HL-60 (cell line): ENCODE results near the gene MBD2.

ENCODE experiments used
- DNase-seq, 2 experiments: peaks; one replicate each; pipeline ENCODE4 v3.0.0-alpha.2; 2010 to 2020; ENCODE audit warnings: low read depth in 1 of 2, low spot score in 1 of 2
- H3K27ac ChIP-seq: fragments of 250-450 bp; sonication (Bioruptor Pico); replicated peaks from 2 replicates; pipeline ENCODE4 v1.5.1; 2020; ENCODE audit warnings: mild to moderate bottlenecking, moderate library complexity
- H3K27me3 ChIP-seq: fragments of 250-450 bp; sonication (Bioruptor Pico); 2 replicates; pipeline ENCODE4 v1.5.1; 2021; ENCODE audit warnings: mild to moderate bottlenecking, moderate library complexity; ENCODE audit not compliant: insufficient read depth, poor library complexity, severe bottlenecking
- H3K4me3 ChIP-seq: replicated peaks from 2 replicates; pipeline ENCODE4 v1.5.1; 2011; ENCODE audit warnings: mild to moderate bottlenecking, control low read depth, low read length; ENCODE audit not compliant: insufficient read depth
- GABPA ChIP-seq: IDR thresholded peaks from 2 replicates; pipeline ENCODE4 v1.6.1; 2012; ENCODE audit warnings: low read depth
- POLR2AphosphoS5 ChIP-seq: IDR thresholded peaks from 2 replicates; pipeline ENCODE4 v1.6.1; 2012; ENCODE audit warnings: low read depth
- SPI1 ChIP-seq: IDR thresholded peaks from 2 replicates; pipeline ENCODE4 v1.6.1; 2012; ENCODE audit warnings: low read depth, mild to moderate bottlenecking, borderline replicate concordance
- TF ChIP-seq, protein P1 (sequence below): IDR thresholded peaks from 2 replicates; pipeline ENCODE4 v1.6.1; 2012; ENCODE audit warnings: low read depth; ENCODE audit not compliant: insufficient replicate concordance
- TF ChIP-seq, protein P2 (sequence below): IDR thresholded peaks from one replicate; pipeline ENCODE4 v1.5.1; 2011; ENCODE audit warnings: low read length, control low read depth, inconsistent platforms; ENCODE audit not compliant: insufficient read depth

MBD2 gene

DNA sequence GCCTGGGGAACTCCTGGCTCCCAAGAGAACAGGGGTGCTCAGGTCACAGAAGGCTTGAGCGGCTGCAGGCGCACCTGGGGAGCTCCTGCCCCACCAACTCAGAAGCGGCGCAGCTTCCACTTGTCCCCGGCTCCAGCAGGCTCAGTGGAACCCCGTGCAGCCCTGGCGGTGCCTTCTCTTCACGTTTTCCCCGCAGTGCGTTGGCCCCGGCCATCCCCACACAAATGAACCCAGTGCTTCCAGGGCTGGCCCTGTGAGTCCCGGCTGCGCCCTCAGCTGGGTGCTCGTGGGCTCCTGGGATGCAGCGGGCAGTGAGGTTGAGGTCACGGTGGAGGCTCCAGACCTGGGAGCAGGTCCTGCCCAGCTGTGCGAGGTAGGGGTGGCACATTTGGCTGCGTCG lies 17.9 kb upstream of the MBD2 start:
- H3K4me3 ChIP-seq: no peak overlapping the region
- no peak overlapping the region for H3K27ac ChIP-seq
- TF ChIP-seq SPI1 (no peak), GABPA (no peak), POLR2AphosphoS5 (no peak)
- TF ChIP-seq, protein P1, sequence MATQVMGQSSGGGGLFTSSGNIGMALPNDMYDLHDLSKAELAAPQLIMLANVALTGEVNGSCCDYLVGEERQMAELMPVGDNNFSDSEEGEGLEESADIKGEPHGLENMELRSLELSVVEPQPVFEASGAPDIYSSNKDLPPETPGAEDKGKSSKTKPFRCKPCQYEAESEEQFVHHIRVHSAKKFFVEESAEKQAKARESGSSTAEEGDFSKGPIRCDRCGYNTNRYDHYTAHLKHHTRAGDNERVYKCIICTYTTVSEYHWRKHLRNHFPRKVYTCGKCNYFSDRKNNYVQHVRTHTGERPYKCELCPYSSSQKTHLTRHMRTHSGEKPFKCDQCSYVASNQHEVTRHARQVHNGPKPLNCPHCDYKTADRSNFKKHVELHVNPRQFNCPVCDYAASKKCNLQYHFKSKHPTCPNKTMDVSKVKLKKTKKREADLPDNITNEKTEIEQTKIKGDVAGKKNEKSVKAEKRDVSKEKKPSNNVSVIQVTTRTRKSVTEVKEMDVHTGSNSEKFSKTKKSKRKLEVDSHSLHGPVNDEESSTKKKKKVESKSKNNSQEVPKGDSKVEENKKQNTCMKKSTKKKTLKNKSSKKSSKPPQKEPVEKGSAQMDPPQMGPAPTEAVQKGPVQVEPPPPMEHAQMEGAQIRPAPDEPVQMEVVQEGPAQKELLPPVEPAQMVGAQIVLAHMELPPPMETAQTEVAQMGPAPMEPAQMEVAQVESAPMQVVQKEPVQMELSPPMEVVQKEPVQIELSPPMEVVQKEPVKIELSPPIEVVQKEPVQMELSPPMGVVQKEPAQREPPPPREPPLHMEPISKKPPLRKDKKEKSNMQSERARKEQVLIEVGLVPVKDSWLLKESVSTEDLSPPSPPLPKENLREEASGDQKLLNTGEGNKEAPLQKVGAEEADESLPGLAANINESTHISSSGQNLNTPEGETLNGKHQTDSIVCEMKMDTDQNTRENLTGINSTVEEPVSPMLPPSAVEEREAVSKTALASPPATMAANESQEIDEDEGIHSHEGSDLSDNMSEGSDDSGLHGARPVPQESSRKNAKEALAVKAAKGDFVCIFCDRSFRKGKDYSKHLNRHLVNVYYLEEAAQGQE: no peak
- TF ChIP-seq, protein P2, sequence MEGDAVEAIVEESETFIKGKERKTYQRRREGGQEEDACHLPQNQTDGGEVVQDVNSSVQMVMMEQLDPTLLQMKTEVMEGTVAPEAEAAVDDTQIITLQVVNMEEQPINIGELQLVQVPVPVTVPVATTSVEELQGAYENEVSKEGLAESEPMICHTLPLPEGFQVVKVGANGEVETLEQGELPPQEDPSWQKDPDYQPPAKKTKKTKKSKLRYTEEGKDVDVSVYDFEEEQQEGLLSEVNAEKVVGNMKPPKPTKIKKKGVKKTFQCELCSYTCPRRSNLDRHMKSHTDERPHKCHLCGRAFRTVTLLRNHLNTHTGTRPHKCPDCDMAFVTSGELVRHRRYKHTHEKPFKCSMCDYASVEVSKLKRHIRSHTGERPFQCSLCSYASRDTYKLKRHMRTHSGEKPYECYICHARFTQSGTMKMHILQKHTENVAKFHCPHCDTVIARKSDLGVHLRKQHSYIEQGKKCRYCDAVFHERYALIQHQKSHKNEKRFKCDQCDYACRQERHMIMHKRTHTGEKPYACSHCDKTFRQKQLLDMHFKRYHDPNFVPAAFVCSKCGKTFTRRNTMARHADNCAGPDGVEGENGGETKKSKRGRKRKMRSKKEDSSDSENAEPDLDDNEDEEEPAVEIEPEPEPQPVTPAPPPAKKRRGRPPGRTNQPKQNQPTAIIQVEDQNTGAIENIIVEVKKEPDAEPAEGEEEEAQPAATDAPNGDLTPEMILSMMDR: no peak
- no peaks in the 10 kb centered on the region for H3K27me3 ChIP-seq
- DNase-seq: no peak

DNA sequence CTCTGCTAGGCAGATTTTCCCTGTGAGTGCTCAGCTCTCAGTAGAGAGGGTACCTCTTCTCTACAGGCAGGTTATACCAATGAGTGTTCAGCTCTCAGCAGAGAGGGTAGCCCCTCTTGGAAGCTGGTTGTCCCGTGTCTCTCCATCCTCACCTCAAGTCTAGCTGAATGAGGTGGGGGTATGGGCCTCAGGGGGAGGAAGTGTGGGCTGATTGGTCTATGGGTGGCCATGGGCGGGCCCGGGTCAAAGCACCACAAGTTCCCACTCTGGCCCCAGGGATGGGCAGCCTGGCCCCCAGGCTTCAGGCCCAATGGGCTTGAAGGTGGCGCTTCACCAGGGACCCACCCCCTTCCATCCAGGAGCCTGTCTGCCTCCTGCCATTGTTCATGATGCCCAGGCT lies 17.0 kb upstream of the MBD2 start:
- H3K4me3 ChIP-seq: no peak overlapping the region
- no peaks in the 10 kb centered on the region for H3K27me3 ChIP-seq
- TF ChIP-seq, protein P2: no peak
- TF ChIP-seq GABPA: no peak
- TF ChIP-seq SPI1: no peak
- TF ChIP-seq, protein P1: no peak
- TF ChIP-seq POLR2AphosphoS5: no peak
- peak overlapping the region; percentile 68 for H3K27ac ChIP-seq
- no peak for DNase-seq

DNA sequence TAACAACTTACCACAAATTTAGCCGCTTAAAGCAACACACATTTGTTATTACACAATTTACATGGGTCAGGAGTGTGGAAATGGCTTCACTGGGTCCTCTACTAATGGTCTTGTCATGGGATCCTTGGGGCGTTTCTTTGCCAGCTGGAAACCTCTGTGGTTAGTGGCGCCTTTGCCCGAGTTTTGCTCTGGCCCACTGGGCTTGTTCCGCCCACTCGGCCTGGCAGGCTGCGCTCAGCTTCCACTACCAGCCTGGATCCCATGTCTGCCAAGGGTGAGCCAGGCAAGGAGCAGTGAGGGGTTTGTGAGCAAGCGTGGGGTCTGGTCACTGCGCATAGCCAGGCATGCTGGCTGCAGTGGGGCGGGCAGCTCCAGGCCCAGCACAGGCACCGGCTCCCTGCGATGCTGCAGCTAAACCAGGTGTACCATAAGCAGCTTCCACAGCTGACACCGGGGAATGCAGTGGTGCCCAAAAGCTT lies 16.2 kb upstream of the MBD2 start:
- TF ChIP-seq, protein P1: no peak
- TF ChIP-seq GABPA (no peak), SPI1 (no peak), POLR2AphosphoS5 (no peak)
- TF ChIP-seq, protein P2: no peak
- Histone ChIP-seq H3K27ac (peak overlapping the region; percentile 68), H3K4me3 (no peak overlapping the region), H3K27me3 (no peaks in the 10 kb centered on the region)
- DNase-seq: peak; percentile 81 to 91
